ENCODE data around the gene NSFL1C. TPM values are rescaled to one million over a fixed set of nuclear protein-coding genes. Genes with fewer than 3 reads are reported as not detected.

The NSFL1C gene
- total and polyA plus RNA-seq, 9 of the 15 experiments (the other 6 are each of a cell fraction or from before 2014, with no cell fraction given), result 20.8 to 119 (median 47.0) TPM

DNA sequence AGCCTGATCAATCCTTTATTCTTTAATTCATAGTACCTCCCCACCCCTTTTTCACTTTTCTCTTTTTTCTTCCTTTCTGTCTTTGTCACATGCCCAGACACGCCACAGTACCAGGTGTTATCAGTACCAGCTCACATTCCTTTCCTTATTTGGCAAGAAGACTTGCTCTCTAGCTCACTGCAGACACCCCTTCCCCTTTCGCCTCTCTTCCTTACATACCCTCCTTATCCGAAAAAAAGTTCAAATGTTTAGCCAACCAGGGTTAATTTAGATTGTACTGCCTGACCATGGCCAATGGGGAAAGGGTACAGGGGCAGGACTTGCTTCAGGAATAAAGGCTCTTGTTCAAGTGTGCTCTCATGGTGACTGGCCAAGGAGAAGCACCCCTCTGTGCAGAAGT lies 33.8 kb upstream of the NSFL1C start (continued):
- TF ChIP-seq, protein P1, sequence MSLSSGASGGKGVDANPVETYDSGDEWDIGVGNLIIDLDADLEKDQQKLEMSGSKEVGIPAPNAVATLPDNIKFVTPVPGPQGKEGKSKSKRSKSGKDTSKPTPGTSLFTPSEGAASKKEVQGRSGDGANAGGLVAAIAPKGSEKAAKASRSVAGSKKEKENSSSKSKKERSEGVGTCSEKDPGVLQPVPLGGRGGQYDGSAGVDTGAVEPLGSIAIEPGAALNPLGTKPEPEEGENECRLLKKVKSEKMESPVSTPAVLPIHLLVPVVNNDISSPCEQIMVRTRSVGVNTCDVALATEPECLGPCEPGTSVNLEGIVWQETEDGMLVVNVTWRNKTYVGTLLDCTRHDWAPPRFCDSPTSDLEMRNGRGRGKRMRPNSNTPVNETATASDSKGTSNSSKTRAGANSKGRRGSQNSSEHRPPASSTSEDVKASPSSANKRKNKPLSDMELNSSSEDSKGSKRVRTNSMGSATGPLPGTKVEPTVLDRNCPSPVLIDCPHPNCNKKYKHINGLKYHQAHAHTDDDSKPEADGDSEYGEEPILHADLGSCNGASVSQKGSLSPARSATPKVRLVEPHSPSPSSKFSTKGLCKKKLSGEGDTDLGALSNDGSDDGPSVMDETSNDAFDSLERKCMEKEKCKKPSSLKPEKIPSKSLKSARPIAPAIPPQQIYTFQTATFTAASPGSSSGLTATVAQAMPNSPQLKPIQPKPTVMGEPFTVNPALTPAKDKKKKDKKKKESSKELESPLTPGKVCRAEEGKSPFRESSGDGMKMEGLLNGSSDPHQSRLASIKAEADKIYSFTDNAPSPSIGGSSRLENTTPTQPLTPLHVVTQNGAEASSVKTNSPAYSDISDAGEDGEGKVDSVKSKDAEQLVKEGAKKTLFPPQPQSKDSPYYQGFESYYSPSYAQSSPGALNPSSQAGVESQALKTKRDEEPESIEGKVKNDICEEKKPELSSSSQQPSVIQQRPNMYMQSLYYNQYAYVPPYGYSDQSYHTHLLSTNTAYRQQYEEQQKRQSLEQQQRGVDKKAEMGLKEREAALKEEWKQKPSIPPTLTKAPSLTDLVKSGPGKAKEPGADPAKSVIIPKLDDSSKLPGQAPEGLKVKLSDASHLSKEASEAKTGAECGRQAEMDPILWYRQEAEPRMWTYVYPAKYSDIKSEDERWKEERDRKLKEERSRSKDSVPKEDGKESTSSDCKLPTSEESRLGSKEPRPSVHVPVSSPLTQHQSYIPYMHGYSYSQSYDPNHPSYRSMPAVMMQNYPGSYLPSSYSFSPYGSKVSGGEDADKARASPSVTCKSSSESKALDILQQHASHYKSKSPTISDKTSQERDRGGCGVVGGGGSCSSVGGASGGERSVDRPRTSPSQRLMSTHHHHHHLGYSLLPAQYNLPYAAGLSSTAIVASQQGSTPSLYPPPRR (CRISPR knock-in tag; IDR thresholded peaks at IDR 0.05; ENCODE audit: borderline replicate concordance), result no peak
- TF ChIP-seq ZNF589 (CRISPR knock-in tag; IDR thresholded peaks at IDR 0.05; ENCODE audit: low read depth), result no peak
- TF ChIP-seq CAMTA2 (CRISPR knock-in tag; conservative IDR thresholded peaks at IDR 0.05), result no peak
- no peak for TF ChIP-seq BACH1 (tag; IDR thresholded peaks at IDR 0.05)
- TF ChIP-seq NFIX (CRISPR knock-in tag; IDR thresholded peaks at IDR 0.05; ENCODE audit: low read depth), result no peak
- TF ChIP-seq, protein P2, sequence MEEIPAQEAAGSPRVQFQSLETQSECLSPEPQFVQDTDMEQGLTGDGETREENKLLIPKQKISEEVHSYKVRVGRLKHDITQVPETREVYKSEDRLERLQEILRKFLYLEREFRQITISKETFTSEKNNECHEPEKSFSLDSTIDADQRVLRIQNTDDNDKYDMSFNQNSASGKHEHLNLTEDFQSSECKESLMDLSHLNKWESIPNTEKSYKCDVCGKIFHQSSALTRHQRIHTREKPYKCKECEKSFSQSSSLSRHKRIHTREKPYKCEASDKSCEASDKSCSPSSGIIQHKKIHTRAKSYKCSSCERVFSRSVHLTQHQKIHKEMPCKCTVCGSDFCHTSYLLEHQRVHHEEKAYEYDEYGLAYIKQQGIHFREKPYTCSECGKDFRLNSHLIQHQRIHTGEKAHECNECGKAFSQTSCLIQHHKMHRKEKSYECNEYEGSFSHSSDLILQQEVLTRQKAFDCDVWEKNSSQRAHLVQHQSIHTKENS (CRISPR knock-in tag; IDR thresholded peaks at IDR 0.05), result no peak
- TF ChIP-seq NR2F6 (CRISPR knock-in tag; IDR thresholded peaks at IDR 0.05), result no peak
- peak; percentile 71 to 92; a peak in 3 of 4 replicates for TF ChIP-seq SRF (CRISPR knock-in tag; IDR thresholded peaks at IDR 0.05)
- TF ChIP-seq, protein P3, sequence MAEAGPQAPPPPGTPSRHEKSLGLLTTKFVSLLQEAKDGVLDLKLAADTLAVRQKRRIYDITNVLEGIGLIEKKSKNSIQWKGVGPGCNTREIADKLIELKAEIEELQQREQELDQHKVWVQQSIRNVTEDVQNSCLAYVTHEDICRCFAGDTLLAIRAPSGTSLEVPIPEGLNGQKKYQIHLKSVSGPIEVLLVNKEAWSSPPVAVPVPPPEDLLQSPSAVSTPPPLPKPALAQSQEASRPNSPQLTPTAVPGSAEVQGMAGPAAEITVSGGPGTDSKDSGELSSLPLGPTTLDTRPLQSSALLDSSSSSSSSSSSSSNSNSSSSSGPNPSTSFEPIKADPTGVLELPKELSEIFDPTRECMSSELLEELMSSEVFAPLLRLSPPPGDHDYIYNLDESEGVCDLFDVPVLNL (CRISPR knock-in tag; IDR thresholded peaks at IDR 0.05; ENCODE audit: low read depth), result no peak
- no peak for TF ChIP-seq MYBL2 (IDR thresholded peaks at IDR 0.05; ENCODE audit: low read depth)
- TF ChIP-seq MYBL2 (CRISPR knock-in tag; IDR thresholded peaks at IDR 0.05; ENCODE audit: borderline replicate concordance), result no peak
- no peak for TF ChIP-seq XRCC3 (IDR thresholded peaks at IDR 0.05)
- TF ChIP-seq ZNF324 (CRISPR knock-in tag; IDR thresholded peaks at IDR 0.05), result no peak
- TF ChIP-seq, protein P4, sequence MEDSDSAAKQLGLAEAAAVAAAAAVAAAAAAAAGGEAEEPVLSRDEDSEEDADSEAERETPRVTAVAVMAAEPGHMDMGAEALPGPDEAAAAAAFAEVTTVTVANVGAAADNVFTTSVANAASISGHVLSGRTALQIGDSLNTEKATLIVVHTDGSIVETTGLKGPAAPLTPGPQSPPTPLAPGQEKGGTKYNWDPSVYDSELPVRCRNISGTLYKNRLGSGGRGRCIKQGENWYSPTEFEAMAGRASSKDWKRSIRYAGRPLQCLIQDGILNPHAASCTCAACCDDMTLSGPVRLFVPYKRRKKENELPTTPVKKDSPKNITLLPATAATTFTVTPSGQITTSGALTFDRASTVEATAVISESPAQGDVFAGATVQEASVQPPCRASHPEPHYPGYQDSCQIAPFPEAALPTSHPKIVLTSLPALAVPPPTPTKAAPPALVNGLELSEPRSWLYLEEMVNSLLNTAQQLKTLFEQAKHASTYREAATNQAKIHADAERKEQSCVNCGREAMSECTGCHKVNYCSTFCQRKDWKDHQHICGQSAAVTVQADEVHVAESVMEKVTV (CRISPR knock-in tag; IDR thresholded peaks at IDR 0.05), result no peak
- no peak for TF ChIP-seq RB1 (IDR thresholded peaks at IDR 0.05; ENCODE audit: low read depth)
- TF ChIP-seq ZNF830 (CRISPR knock-in tag; IDR thresholded peaks at IDR 0.05), result no peak
- peak in 1 of 2 experiments; percentile 83; a peak in 2 of 4 replicates for TF ChIP-seq TEAD1 (CRISPR knock-in tag; IDR thresholded peaks at IDR 0.05)
- no peak for TF ChIP-seq ZNF274 (IDR thresholded peaks at IDR 0.05; ENCODE audit: borderline replicate concordance, low read depth, low read length)
